ENCODE data around the gene IL21R. TPM values are rescaled to one million over a fixed set of nuclear protein-coding genes. Genes with fewer than 3 reads are reported as not detected.
"Not testable (repeated sequence)": the region's sequence is repeated elsewhere in the genome, so short reads cannot be mapped to it uniquely, and the experiment has no call there.

Gene IL21R
- total and polyA plus RNA-seq, 5 donors: 0.34 to 1.4 (median 0.81) TPM

GRCh38 chr16:27402964-27403600 is 1.1 kb downstream of the IL21R start:
- Histone ChIP-seq H3K27ac (ENCODE audit: low read length) (no peak overlapping the region), H3K4me1 (ENCODE audit: control insufficient read depth, insufficient read depth, low read length) (no peaks in the 10 kb centered on the region), H3K4me3 (ENCODE audit: low read length) (no peak overlapping the region), H3K27me3 (ENCODE audit: control insufficient read depth, insufficient read depth) (no peaks in the 10 kb centered on the region), H3K9me3 (ENCODE audit: control insufficient read depth, low read length) (no peaks in the 10 kb centered on the region)
- no peak for ATAC-seq
- no peak for DNase-seq
- intact Hi-C loops (cut with DNase I): no loop called here
- 80% methylated on average over 20 of the region's 20 CpGs for WGBS

GRCh38 chr16:27403601-27403992 is 1.6 kb downstream of the IL21R start:
- H3K9me3 ChIP-seq (ENCODE audit: control insufficient read depth, low read length): no peaks in the 10 kb centered on the region

GRCh38 chr16:27404163-27404823 is 2.3 kb downstream of the IL21R start:
- H3K27ac ChIP-seq (ENCODE audit: low read length): no peak overlapping the region
- no peaks in the 10 kb centered on the region for H3K4me1 ChIP-seq (ENCODE audit: control insufficient read depth, insufficient read depth, low read length)
- H3K4me3 ChIP-seq (ENCODE audit: low read length): no peak overlapping the region
- ATAC-seq: no peak
- 85% methylated on average over 10 of the region's 10 CpGs for WGBS
- H3K27me3 ChIP-seq (ENCODE audit: control insufficient read depth, insufficient read depth): no peaks in the 10 kb centered on the region
- DNase-seq: no peak
- no peaks in the 10 kb centered on the region for H3K9me3 ChIP-seq (ENCODE audit: control insufficient read depth, low read length)
- intact Hi-C loops (cut with DNase I): no loop called here

More at GRCh38 chr16:27403601-27403992, 1.6 kb downstream of the IL21R start:
- H3K4me3 ChIP-seq (ENCODE audit: low read length): no peak overlapping the region
- no peaks in the 10 kb centered on the region for H3K4me1 ChIP-seq (ENCODE audit: control insufficient read depth, insufficient read depth, low read length)
- no peak for DNase-seq
- WGBS: 76% methylated on average over 6 of the region's 6 CpGs
- no peak for ATAC-seq
- intact Hi-C loops (cut with DNase I): no loop called here
- H3K27ac ChIP-seq (ENCODE audit: low read length): no peak overlapping the region
- H3K27me3 ChIP-seq (ENCODE audit: control insufficient read depth, insufficient read depth): no peaks in the 10 kb centered on the region

- peak in 1 of 2 donors; percentile 23 for ATAC-seq
- intact Hi-C loops (cut with DNase I): no loop called here
- Histone ChIP-seq H3K4me1 (ENCODE audit: control insufficient read depth, insufficient read depth, low read length) (no peaks in the 10 kb centered on the region), H3K27me3 (ENCODE audit: control insufficient read depth, insufficient read depth) (no peaks in the 10 kb centered on the region), H3K4me3 (ENCODE audit: low read length) (no peak overlapping the region), H3K9me3 (ENCODE audit: control insufficient read depth, low read length) (no peaks in the 10 kb centered on the region), H3K27ac (ENCODE audit: low read length) (no peak overlapping the region)
- 53% methylated on average over 19 of the region's 19 CpGs for WGBS
- DNase-seq: peak in 1 of 3 donors; percentile 60
Observed at GRCh38 chr16:27405546-27406451, 3.8 kb downstream of the IL21R start.

- Histone ChIP-seq H3K4me3 (ENCODE audit: low read length) (no peak overlapping the region), H3K27me3 (ENCODE audit: control insufficient read depth, insufficient read depth) (no peaks in the 10 kb centered on the region), H3K27ac (ENCODE audit: low read length) (no peak overlapping the region), H3K9me3 (ENCODE audit: control insufficient read depth, low read length) (no peaks in the 10 kb centered on the region), H3K4me1 (ENCODE audit: control insufficient read depth, insufficient read depth, low read length) (no peaks in the 10 kb centered on the region)
- ATAC-seq (no peak), DNase-seq (no peak)
- intact Hi-C loops (cut with DNase I): no loop called here
- 68% methylated on average over 6 of the region's 6 CpGs for WGBS
Observed at GRCh38 chr16:27406511-27407128, 4.6 kb downstream of the IL21R start.

GRCh38 chr16:27407133-27407532 is 5.2 kb downstream of the IL21R start:
- no peak overlapping the region for H3K27ac ChIP-seq (ENCODE audit: low read length)
- no peaks in the 10 kb centered on the region for H3K4me1 ChIP-seq (ENCODE audit: control insufficient read depth, insufficient read depth, low read length)
- H3K4me3 ChIP-seq (ENCODE audit: low read length): no peak overlapping the region
- H3K27me3 ChIP-seq (ENCODE audit: control insufficient read depth, insufficient read depth): no peaks in the 10 kb centered on the region
- ATAC-seq: no peak
- no peaks in the 10 kb centered on the region for H3K9me3 ChIP-seq (ENCODE audit: control insufficient read depth, low read length)
- DNase-seq: no peak
- intact Hi-C loops (cut with DNase I): no loop called here
- 79% methylated on average over 2 of the region's 2 CpGs for WGBS

- WGBS: 70% methylated on average over 3 of the region's 3 CpGs
- H3K27ac ChIP-seq (ENCODE audit: low read length): no peak overlapping the region
- peak in 1 of 2 donors; percentile 84 for ATAC-seq
- H3K27me3 ChIP-seq (ENCODE audit: control insufficient read depth, insufficient read depth): no peaks in the 10 kb centered on the region
- DNase-seq: no peak
- intact Hi-C loops (cut with DNase I): no loop called here
- H3K4me1 ChIP-seq (ENCODE audit: control insufficient read depth, insufficient read depth, low read length): no peaks in the 10 kb centered on the region
- no peak overlapping the region for H3K4me3 ChIP-seq (ENCODE audit: low read length)
- no peaks in the 10 kb centered on the region for H3K9me3 ChIP-seq (ENCODE audit: control insufficient read depth, low read length)
Observed at GRCh38 chr16:27408012-27408601, 6.1 kb downstream of the IL21R start.

GRCh38 chr16:27408602-27409031 is 6.6 kb downstream of the IL21R start:
- Histone ChIP-seq H3K4me3 (ENCODE audit: low read length) (no peak overlapping the region), H3K4me1 (ENCODE audit: control insufficient read depth, insufficient read depth, low read length) (no peaks in the 10 kb centered on the region), H3K27ac (ENCODE audit: low read length) (no peak overlapping the region), H3K9me3 (ENCODE audit: control insufficient read depth, low read length) (no peaks in the 10 kb centered on the region), H3K27me3 (ENCODE audit: control insufficient read depth, insufficient read depth) (no peaks in the 10 kb centered on the region)
- WGBS: 78% methylated on average over 6 of the region's 6 CpGs
- intact Hi-C loops (cut with DNase I): no loop called here
- DNase-seq: no peak
- no peak for ATAC-seq

- H3K27ac ChIP-seq (ENCODE audit: low read length); H3K4me1 ChIP-seq (ENCODE audit: control insufficient read depth, insufficient read depth, low read length); intact Hi-C loops (cut with DNase I); H3K9me3 ChIP-seq (ENCODE audit: control insufficient read depth, low read length); DNase-seq; H3K27me3 ChIP-seq (ENCODE audit: control insufficient read depth, insufficient read depth); H3K4me3 ChIP-seq (ENCODE audit: low read length); ATAC-seq: not testable (repeated sequence)
- 86% methylated on average over 2 of the region's 2 CpGs for WGBS
Observed at GRCh38 chr16:27409958-27410357, 8.0 kb downstream of the IL21R start.

- WGBS: 79% methylated on average over 1 of the region's 1 CpG
- ATAC-seq (no peak), DNase-seq (no peak)
- no peak overlapping the region for H3K27ac ChIP-seq (ENCODE audit: low read length)
- no peaks in the 10 kb centered on the region for H3K27me3 ChIP-seq (ENCODE audit: control insufficient read depth, insufficient read depth)
- no peaks in the 10 kb centered on the region for H3K4me1 ChIP-seq (ENCODE audit: control insufficient read depth, insufficient read depth, low read length)
- H3K4me3 ChIP-seq (ENCODE audit: low read length): no peak overlapping the region
- H3K9me3 ChIP-seq (ENCODE audit: control insufficient read depth, low read length): no peaks in the 10 kb centered on the region
- intact Hi-C loops (cut with DNase I): no loop called here
Observed at GRCh38 chr16:27410761-27411160, 8.8 kb downstream of the IL21R start.

Measured in right cardiac atrium (tissue), 5 donors.